IgD-negative memory B cell (primary cell): ENCODE measurements around the gene PPP1R1B. TPM values are rescaled to one million over a fixed set of nuclear protein-coding genes. Genes with fewer than 3 reads are reported as not detected.

Experiments used
- H3K27ac Mint-ChIP-seq, 3 donors: one replicate each; pipeline ENCODE4 v1.8.0; 2020 to 2022; ENCODE audit warnings: mild to moderate bottlenecking in 3 of 3, mixed read lengths in 3 of 3, moderate library complexity in 1 of 3
- H3K27me3 Mint-ChIP-seq: one replicate; pipeline ENCODE4 v1.8.0; 2021; ENCODE audit warnings: mixed read lengths
- H3K36me3 Mint-ChIP-seq: one replicate; pipeline ENCODE4 v1.8.0; 2020; ENCODE audit warnings: mild to moderate bottlenecking, mixed read lengths
- H3K4me1 Mint-ChIP-seq, 3 donors: one replicate each; pipeline ENCODE4 v1.8.0; 2020 to 2022; ENCODE audit warnings: mixed read lengths in 3 of 3, mild to moderate bottlenecking in 1 of 3
- H3K4me3 Mint-ChIP-seq, 4 donors: one replicate each; pipeline ENCODE4 v1.8.0; 2020 to 2022; ENCODE audit warnings: mild to moderate bottlenecking in 4 of 4, mixed read lengths in 4 of 4, moderate library complexity in 3 of 4
- H3K9me3 Mint-ChIP-seq, 3 donors: one replicate each; pipeline ENCODE4 v1.8.0; 2020 to 2021; ENCODE audit warnings: mixed read lengths in 3 of 3, mild to moderate bottlenecking in 1 of 3
- polyA plus RNA-seq: library from polyadenylated mRNA; unstranded; fragments of 300-500 nt; fragmentation: Illumina TruSeq; gene quantifications from one replicate; pipeline ENCODE4 v1.2.3, GENCODE V29; 2021

The PPP1R1B gene
- polyA plus RNA-seq, 1 donor from 2014 or later, result not detected

DNA sequence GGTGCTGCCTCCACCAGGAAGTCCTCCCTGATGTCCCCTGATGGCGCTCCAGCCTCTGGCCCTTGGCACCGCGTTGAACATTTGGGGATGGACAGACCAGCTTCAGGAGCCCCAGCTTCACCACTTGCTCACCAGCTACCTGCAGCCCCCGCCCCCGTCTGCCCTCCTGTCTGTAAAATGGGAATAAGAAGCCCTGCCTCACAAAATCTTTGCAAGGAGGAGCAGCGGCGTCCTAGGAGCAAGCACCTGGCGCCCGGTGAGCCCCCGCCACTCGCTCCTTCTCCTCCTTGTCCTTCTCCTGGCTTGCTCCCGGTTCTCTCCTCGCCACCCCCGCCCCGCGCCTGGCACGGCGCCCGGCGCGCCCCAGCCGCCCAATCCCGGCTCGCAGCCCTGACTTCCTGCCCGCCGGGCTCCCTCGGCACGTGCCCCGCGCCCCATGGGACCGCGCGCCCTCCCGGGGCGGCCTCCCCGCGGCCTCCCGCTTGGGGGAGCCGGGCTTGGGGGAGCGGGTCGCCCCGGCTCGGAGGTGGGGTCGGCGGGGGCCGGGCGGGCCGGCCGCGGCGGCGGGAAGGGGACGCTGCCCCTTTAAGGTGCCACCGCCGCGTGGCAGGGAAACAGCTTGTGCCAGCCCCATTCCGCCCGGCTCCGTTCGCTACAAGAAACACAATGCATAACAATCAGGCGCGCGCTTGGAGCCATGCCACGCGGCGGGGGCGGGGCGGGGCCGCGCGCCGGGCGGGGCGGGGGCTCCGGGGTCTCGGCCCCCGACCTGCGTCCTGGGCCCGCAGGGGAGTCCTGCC is 9.1 kb upstream of the PPP1R1B start:
- Mint-ChIP-seq H3K4me3 (peak overlapping the region; percentile 83 to 92 (median 89)), H3K27ac (peak overlapping the region in 2 of 3 donors; percentile 56 to 95), H3K9me3 (no peaks in the 10 kb centered on the region), H3K27me3 (peaks cover 12% of the 10 kb centered on the region), H3K36me3 (no peaks in the 10 kb centered on the region), H3K4me1 (peaks cover 7 to 16% (median 13%) of the 10 kb centered on the region in 3 donors)

DNA sequence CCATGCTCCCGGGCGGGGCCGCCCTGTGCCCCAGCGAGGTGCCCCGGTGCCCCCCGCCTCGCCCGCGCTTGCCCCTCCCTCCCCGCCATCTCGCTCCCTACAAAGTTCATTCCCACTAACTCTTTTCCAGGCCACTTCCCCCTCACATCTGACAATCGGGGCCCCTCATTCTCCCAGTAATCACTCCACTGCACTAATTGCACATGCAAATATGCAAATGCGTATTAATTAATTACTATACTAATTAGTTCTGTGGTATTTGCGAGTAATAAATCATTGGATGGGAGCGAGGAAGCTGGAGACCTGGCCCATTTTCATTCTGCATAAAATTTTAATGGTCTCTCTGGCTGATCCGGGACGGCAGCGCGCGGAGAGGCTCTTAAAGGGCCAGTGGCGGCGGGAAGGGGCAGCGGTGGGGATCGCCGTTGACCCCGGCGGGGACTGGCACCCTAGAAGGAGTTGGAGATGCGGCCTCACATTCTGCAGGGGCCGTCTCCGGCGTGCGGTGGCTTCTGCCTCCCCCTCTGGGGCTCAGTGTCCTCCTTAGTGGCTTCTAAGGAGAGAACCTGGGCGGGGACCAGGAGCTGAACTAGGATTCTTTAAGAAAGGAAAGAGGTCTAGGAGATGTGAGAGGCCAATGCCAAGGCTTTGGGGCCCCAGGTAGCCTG is 8.4 kb upstream of the PPP1R1B start:
- H3K9me3 Mint-ChIP-seq, result no peaks in the 10 kb centered on the region
- peak overlapping the region; percentile 77 to 92 (median 88) for H3K4me3 Mint-ChIP-seq
- H3K27ac Mint-ChIP-seq, result peak overlapping the region in 2 of 3 donors; percentile 56 to 95
- peaks cover 12 to 19% (median 16%) of the 10 kb centered on the region in 3 donors for H3K4me1 Mint-ChIP-seq
- H3K27me3 Mint-ChIP-seq, result peaks cover 7% of the 10 kb centered on the region
- no peaks in the 10 kb centered on the region for H3K36me3 Mint-ChIP-seq

DNA sequence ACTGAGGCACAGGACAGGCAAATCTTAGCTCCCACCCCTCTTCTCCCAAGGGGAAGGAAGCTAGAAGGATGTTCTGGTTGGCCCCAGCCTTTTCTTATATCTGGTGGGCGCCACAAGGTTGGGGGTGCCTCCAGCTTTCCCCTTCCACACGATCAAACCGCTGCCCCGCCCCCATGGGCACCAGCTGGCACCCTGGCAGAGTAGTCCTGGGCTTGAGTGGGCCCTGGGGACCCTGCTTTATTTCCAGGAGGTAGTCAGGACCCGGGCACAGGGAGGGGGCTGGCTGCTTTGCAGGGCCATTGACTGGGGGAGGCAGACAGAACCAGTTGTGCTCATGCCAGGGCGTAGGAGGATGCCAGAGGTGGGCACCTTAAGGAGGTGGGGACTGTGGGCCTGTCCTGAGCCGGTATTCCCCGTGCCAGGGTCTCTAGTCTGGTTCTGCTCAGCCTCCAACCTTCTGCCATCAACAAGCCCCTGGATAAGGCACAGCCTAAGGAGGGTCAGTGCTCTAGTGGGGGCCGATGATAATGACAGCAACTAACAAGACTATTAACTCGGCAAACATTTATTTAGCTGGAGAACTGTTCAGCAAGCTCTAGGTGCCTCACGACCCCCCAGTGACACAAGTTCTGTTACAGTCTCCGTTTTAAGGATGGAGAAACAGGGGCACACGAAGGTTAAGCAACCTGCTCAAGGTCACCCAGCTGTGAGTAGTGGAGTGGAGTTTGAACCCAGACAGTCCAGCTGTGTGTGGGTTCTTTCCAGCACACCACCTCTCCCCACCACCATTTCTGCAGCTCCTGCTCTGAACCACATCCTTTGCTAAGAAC is 7.6 kb upstream of the PPP1R1B start:
- H3K9me3 Mint-ChIP-seq, result no peaks in the 10 kb centered on the region
- no peaks in the 10 kb centered on the region for H3K36me3 Mint-ChIP-seq
- H3K27ac Mint-ChIP-seq, result no peak overlapping the region
- peaks cover 15 to 20% (median 18%) of the 10 kb centered on the region in 3 donors for H3K4me1 Mint-ChIP-seq
- peak overlapping the region; percentile 37 to 85 (median 71) for H3K4me3 Mint-ChIP-seq
- peaks cover 7% of the 10 kb centered on the region for H3K27me3 Mint-ChIP-seq

DNA sequence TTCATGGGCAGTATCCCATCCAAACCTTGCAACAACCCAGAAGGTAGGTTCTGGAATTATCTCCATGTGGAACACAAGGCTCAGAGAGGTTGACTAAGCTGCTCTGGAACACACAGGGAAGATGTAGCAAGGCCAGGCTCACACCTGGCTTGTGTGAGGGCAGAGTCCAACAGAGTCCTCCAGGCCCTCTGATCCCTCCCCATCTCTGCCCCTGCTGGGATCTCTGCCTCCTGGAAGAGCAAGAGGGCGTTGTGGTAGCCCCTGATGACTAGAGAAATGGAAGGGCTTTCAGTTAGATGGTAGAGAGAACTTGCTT is 7.0 kb upstream of the PPP1R1B start:
- Mint-ChIP-seq H3K27me3 (peaks cover 7% of the 10 kb centered on the region), H3K36me3 (no peaks in the 10 kb centered on the region), H3K9me3 (no peaks in the 10 kb centered on the region), H3K4me3 (peak overlapping the region in 2 of 4 donors; percentile 30 to 85), H3K4me1 (peaks cover 15 to 20% (median 15%) of the 10 kb centered on the region in 3 donors), H3K27ac (no peak overlapping the region)

DNA sequence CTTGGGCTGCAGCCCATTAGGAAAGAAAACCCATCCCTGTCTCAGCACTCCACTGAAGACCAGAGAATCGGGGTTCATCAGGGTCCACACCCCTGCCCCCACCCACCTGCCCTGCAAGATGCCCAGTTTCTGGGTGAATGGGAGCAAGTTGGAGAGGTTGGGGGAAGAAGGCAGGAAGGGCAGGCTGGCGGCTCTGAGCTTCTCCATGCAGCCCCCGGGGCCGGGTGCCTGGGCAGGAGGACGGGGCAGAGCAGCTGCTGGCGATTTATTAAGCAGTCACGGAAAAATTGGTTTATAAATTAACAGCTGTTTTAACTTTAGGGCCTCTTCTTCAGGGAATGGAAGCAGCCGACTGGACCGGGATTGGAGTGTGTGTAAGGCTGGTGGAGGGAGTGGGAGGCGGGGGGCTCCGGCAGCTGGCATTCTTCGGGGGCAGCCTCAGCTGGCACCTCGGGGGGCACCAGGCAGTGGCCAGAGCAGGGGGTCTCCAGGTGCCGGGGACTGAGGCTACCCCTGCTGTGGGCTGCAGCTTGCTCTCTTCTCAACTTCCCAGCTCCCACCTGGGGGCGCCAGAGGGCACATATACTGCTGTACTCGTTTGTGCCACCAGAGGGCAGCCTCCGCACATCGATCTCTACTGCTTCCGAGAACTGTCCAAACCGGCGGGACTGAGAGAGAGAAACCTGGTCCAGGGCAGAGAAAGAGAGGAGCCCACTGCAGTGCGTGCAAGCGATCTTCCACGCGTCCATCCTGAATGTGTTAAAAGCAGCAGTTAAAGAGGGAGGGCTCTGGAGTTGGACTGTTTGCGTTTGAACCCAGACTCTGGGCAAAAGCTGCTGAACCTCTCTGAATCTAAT is 5.0 kb upstream of the PPP1R1B start:
- H3K4me3 Mint-ChIP-seq, result peak overlapping the region; percentile 62 to 90 (median 78)
- no peaks in the 10 kb centered on the region for H3K9me3 Mint-ChIP-seq
- H3K4me1 Mint-ChIP-seq, result peaks cover 15 to 16% (median 15%) of the 10 kb centered on the region in 3 donors
- peaks cover 13% of the 10 kb centered on the region for H3K27me3 Mint-ChIP-seq
- H3K27ac Mint-ChIP-seq, result peak overlapping the region in 2 of 3 donors; percentile 46 to 69
- H3K36me3 Mint-ChIP-seq, result no peaks in the 10 kb centered on the region

- peaks cover 15% of the 10 kb centered on the region for H3K27me3 Mint-ChIP-seq
- peaks cover 15 to 16% (median 15%) of the 10 kb centered on the region in 3 donors for H3K4me1 Mint-ChIP-seq
- no peaks in the 10 kb centered on the region for H3K36me3 Mint-ChIP-seq
- H3K27ac Mint-ChIP-seq, result peak overlapping the region in 2 of 3 donors; percentile 46 to 69
- H3K4me3 Mint-ChIP-seq, result peak overlapping the region; percentile 62 to 90 (median 78)
- H3K9me3 Mint-ChIP-seq, result no peaks in the 10 kb centered on the region
These were observed 4.3 kb upstream of the PPP1R1B start for GRCh38 chr17:39622380-39623006.

GRCh38 chr17:39623356-39623950 is 3.3 kb upstream of the PPP1R1B start:
- H3K9me3 Mint-ChIP-seq, result no peaks in the 10 kb centered on the region
- peak overlapping the region in 1 of 3 donors; percentile 88 for H3K27ac Mint-ChIP-seq

DNA sequence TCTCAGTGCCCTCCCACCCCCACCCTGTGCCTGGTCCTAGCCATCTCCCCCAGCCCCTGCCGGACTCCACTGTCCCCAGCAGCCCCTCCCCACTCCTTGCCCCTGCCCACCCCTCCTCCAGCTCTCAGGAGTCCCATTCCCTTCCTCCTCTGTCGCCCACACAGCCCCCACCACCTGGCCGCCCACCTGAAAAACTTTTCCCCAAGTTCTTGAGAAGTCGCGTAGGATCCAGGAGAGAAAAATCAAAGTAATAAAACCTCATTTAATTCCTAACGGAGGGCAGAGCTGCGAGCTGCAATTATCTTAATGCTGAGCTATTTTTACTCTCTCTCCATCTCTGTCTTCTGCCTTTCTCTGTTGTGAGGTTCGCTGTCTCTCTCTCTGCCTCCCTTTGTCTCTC is 2.4 kb upstream of the PPP1R1B start:
- H3K4me1 Mint-ChIP-seq, result peaks cover 15 to 17% (median 16%) of the 10 kb centered on the region in 3 donors
- no peaks in the 10 kb centered on the region for H3K36me3 Mint-ChIP-seq
- H3K27me3 Mint-ChIP-seq, result peaks cover 19% of the 10 kb centered on the region
- H3K9me3 Mint-ChIP-seq, result no peaks in the 10 kb centered on the region
- no peak overlapping the region for H3K4me3 Mint-ChIP-seq
- no peak overlapping the region for H3K27ac Mint-ChIP-seq

More at GRCh38 chr17:39623356-39623950, 3.3 kb upstream of the PPP1R1B start:
- H3K4me3 Mint-ChIP-seq, result peak overlapping the region in 3 of 4 donors; percentile 68 to 87 (median 75)
- H3K36me3 Mint-ChIP-seq, result no peaks in the 10 kb centered on the region
- peaks cover 15% of the 10 kb centered on the region for H3K27me3 Mint-ChIP-seq
- peaks cover 15 to 17% (median 15%) of the 10 kb centered on the region in 3 donors for H3K4me1 Mint-ChIP-seq

DNA sequence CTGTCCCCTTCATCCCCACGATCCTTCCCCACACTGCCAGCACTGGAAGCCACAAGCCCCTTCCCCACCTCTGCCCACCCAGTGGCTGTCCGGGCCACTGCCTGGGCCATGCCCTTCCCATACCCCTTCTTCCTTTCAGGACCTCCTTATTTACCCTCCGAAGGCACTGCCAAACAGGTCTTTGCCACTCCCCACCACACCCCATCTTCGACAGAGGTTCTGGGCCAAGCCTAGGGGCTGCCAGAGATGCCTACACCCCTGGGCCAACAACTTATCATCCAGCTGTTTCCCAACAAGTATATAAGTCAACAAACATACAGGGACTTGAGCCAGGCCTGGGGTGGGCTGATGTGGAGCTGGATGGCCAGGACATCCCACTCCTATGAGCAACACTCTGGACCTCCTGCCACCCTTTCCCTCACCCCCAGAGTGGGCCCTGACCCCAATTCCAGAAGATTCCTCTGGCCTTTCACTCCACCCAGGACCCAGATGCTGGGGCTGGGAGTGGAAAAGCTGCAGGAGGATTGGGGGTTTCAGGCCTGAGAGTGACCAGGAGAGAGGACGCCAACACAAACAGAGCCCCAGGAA is 1.5 kb upstream of the PPP1R1B start:
- Mint-ChIP-seq H3K36me3 (no peaks in the 10 kb centered on the region), H3K9me3 (no peaks in the 10 kb centered on the region), H3K4me1 (peaks cover 15 to 17% (median 16%) of the 10 kb centered on the region in 3 donors), H3K27me3 (peaks cover 19% of the 10 kb centered on the region), H3K27ac (no peak overlapping the region), H3K4me3 (peak overlapping the region in 2 of 4 donors; percentile 52 to 63)

DNA sequence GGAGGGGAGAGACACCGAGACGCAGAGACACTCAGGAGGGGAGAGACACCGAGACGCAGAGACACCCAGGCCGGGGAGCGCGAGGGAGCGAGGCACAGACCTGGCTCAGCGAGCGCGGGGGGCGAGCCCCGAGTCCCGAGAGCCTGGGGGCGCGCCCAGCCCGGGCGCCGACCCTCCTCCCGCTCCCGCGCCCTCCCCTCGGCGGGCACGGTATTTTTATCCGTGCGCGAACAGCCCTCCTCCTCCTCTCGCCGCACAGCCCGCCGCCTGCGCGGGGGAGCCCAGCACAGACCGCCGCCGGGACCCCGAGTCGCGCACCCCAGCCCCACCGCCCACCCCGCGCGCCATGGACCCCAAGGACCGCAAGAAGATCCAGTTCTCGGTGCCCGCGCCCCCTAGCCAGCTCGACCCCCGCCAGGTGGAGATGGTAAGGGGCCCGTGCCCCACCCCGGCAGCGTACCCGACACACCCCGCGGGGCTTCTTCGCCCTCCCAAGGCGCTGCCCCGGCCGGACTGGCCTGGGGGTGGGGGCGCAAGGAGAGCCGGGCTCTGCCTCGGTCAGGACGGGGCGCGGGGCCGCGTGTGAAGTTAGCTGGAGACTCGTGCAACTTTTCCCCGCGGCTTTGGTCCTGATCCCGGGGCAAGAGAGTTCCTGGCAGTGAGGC is 427 bp downstream of the PPP1R1B start:
- no peak overlapping the region for H3K27ac Mint-ChIP-seq
- H3K36me3 Mint-ChIP-seq, result peaks cover 2% of the 10 kb centered on the region
- peaks cover 10 to 16% (median 11%) of the 10 kb centered on the region in 3 donors for H3K4me1 Mint-ChIP-seq
- H3K27me3 Mint-ChIP-seq, result peaks cover 21% of the 10 kb centered on the region
- H3K9me3 Mint-ChIP-seq, result no peaks in the 10 kb centered on the region
- peak overlapping the region in 3 of 4 donors; percentile 63 to 73 (median 67) for H3K4me3 Mint-ChIP-seq

DNA sequence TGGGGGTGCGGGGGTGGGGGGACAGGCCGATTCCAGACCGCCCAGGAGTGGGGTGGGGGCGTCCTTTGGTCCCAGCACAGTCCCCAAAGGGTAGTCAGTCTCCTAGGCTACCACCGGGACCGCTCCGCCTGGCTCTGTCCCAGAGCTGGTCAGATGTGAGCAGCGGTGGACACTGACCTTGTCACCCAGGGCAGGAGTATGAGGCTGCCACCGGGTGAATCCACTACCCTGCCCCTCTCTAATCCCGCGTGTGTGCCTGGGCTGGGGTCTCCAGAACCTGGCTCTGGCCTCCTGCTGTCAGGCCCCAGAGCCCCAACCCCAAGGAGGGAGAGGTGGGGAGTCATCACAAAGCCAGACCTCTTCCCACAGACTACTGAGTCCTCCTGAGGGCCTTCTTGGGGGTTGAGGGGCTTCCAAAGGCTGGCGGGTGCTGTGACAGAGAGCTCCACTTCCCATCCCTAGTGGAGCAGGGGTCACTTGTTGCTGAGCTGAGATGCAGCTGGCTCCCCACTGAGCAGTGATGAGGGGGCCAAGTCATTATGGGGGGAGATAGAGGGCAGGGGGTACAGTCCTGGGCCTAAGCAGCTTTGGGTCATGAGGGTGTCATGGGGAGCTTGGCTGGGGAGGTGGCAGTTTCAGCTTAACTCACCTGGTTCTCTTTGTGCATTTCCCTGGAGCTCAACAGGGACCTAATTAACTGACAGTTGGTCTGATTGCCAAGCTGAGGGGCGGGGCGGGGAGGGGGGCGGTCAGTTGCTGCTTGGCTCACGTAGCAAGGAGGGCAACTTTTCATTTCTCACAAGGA is 1.2 kb downstream of the PPP1R1B start:
- H3K27ac Mint-ChIP-seq, result no peak overlapping the region
- no peak overlapping the region for H3K4me3 Mint-ChIP-seq
- peaks cover 5 to 12% (median 5%) of the 10 kb centered on the region in 3 donors for H3K4me1 Mint-ChIP-seq
- peaks cover 2% of the 10 kb centered on the region for H3K36me3 Mint-ChIP-seq
- peaks cover 21% of the 10 kb centered on the region for H3K27me3 Mint-ChIP-seq
- H3K9me3 Mint-ChIP-seq, result no peaks in the 10 kb centered on the region
